SK-N-SH (cell line): ENCODE measurements around the gene FOXK2. TPM values are rescaled to one million over a fixed set of nuclear protein-coding genes. Genes with fewer than 3 reads are reported as not detected.
A peak's percentile ranks its signal among the peaks of the same experiment; 100 is the strongest.

Experiments used
- CTCF ChIA-PET: fragments of 300-600, 350-600 bp; formaldehyde crosslinking; extraction: SDS; loops from one replicate; lab custom pipeline; 2021; lab: Yijun Ruan, JAX
- POLR2A ChIA-PET: fragments of 350-600 bp; sonication (Branson Sonifier 250); formaldehyde crosslinking; extraction: SDS; loops from one replicate; lab custom pipeline; 2020; ENCODE audit warnings: antibody characterized with exemption, inconsistent platforms; lab: Yijun Ruan, JAX
- DNase-seq: peaks from one replicate; pipeline ENCODE4 v3.0.0; 2012
- H2AFZ ChIP-seq: fragments of 200-600 bp; sonication (generic); 2 replicates; pipeline ENCODE4 v1.8.1; 2016; ENCODE audit warnings: antibody characterized with exemption, mild to moderate bottlenecking, low read depth
- H3F3A ChIP-seq: fragments of 200-600 bp; sonication (generic); replicated peaks from 2 replicates; pipeline ENCODE3; 2016; ENCODE audit warnings: antibody characterized with exemption, mild to moderate bottlenecking; ENCODE audit not compliant: insufficient read depth
- H3K27ac ChIP-seq, 2 experiments: fragments of 200-500 bp in 1 of 2; fragments of 200-600 bp in 1 of 2; sonication (Bioruptor generic) in 1 of 2; sonication (generic), shearing (Covaris generic) in 1 of 2; 2 replicates each; pipeline versions ENCODE4 v1.5.1 to v1.6.1; 2014 to 2016; ENCODE audit warnings: low read depth in 2 of 2, inconsistent platforms in 1 of 2, low read length in 1 of 2, mild to moderate bottlenecking in 1 of 2, mixed read lengths in 1 of 2
- H3K27me3 ChIP-seq: fragments of 200-600 bp; sonication (generic), shearing (Covaris generic); 2 replicates; pipeline ENCODE4 v1.6.1; 2016; ENCODE audit warnings: mixed run types; ENCODE audit not compliant: insufficient read depth
- H3K36me3 ChIP-seq, 2 experiments: fragments of 200-500 bp in 1 of 2; fragments of 200-600 bp in 1 of 2; sonication (Bioruptor generic) in 1 of 2; sonication (generic) in 1 of 2; replicated peaks in 1 of 2; 2 replicates each; pipeline versions ENCODE3 to v1.5.1; 2014 to 2016; ENCODE audit warnings: low read length in 1 of 2, mild to moderate bottlenecking in 1 of 2; ENCODE audit not compliant: insufficient read depth in 2 of 2, control insufficient read depth in 1 of 2
- H3K4me1 ChIP-seq, 2 experiments: fragments of 200-500 bp in 1 of 2; fragments of 200-600 bp in 1 of 2; sonication (Bioruptor generic) in 1 of 2; sonication (generic), shearing (Covaris generic) in 1 of 2; 2 replicates each; pipeline versions ENCODE4 v1.5.1 to v1.6.1; 2014 to 2016; ENCODE audit warnings: low read depth in 1 of 2, low read length in 1 of 2, mixed run types in 1 of 2; ENCODE audit not compliant: insufficient read depth in 2 of 2, control insufficient read depth in 1 of 2
- H3K4me2 ChIP-seq: fragments of 200-600 bp; sonication (generic), shearing (Covaris generic); 2 replicates; pipeline ENCODE4 v1.6.1; 2017; ENCODE audit warnings: mixed run types
- H3K4me3 ChIP-seq, 2 experiments: fragments of 200-500 bp in 1 of 2; fragments of 200-600 bp in 1 of 2; sonication (Bioruptor generic) in 1 of 2; sonication (generic), shearing (Covaris generic) in 1 of 2; 2 replicates each; pipeline versions ENCODE4 v1.5.1 to v1.8.1; 2014 to 2016; ENCODE audit warnings: low read depth in 2 of 2, inconsistent platforms in 1 of 2, low read length in 1 of 2, mild to moderate bottlenecking in 1 of 2, mixed read lengths in 1 of 2, moderate library complexity in 1 of 2
- H3K79me2 ChIP-seq: fragments of 200-600 bp; sonication (generic); 2 replicates; pipeline ENCODE4 v1.8.1; 2017; ENCODE audit warnings: mild to moderate bottlenecking; ENCODE audit not compliant: insufficient read depth
- H3K9ac ChIP-seq: fragments of 200-600 bp; sonication (generic); 2 replicates; pipeline ENCODE4 v1.6.1; 2017; ENCODE audit warnings: mixed run types
- H3K9me2 ChIP-seq: fragments of 200-600 bp; sonication (generic); 2 replicates; pipeline ENCODE4 v1.6.1; 2017; ENCODE audit warnings: mixed run types
- H3K9me3 ChIP-seq: fragments of 200-600 bp; sonication (generic); 2 replicates; pipeline ENCODE4 v1.6.1; 2017; ENCODE audit warnings: mixed run types, mild to moderate bottlenecking, moderate library complexity
- H4K20me1 ChIP-seq: fragments of 200-600 bp; sonication (generic); 2 replicates; pipeline ENCODE4 v1.6.1; 2017; ENCODE audit warnings: mild to moderate bottlenecking, mixed run types; ENCODE audit not compliant: insufficient read depth
- CHD2 ChIP-seq: fragments of 150-350 bp; IDR thresholded peaks from 2 replicates; pipeline ENCODE4 v1.6.1; 2018; ENCODE audit warnings: low read length; ENCODE audit not compliant: partially characterized antibody
- ELF1 ChIP-seq: IDR thresholded peaks from 2 replicates; pipeline ENCODE4 v1.4.0; 2012
- EZH2phosphoT487 ChIP-seq: fragments of 200-600 bp; sonication (generic); IDR thresholded peaks from 2 replicates; pipeline ENCODE4 v1.6.1; 2017; ENCODE audit warnings: low read depth, mixed run types, mild to moderate bottlenecking, antibody characterized with exemption, moderate library complexity, borderline replicate concordance
- FOSL2 ChIP-seq: IDR thresholded peaks from 2 replicates; pipeline ENCODE4 v1.4.0; 2012; ENCODE audit warnings: low read depth, mild to moderate bottlenecking, moderate library complexity, borderline replicate concordance
- FOXM1 ChIP-seq: IDR thresholded peaks from 2 replicates; pipeline ENCODE4 v1.4.0; 2012; ENCODE audit warnings: low read depth, mild to moderate bottlenecking
- MAX ChIP-seq: IDR thresholded peaks from 2 replicates; pipeline ENCODE4 v1.4.0; 2012; ENCODE audit warnings: low read depth
- MEF2A ChIP-seq: IDR thresholded peaks from 2 replicates; pipeline ENCODE4 v1.4.0; 2012; ENCODE audit warnings: low read depth, borderline replicate concordance
- NRF1 ChIP-seq: IDR thresholded peaks from 2 replicates; pipeline ENCODE4 v1.6.1; 2012; ENCODE audit warnings: low read depth, mild to moderate bottlenecking, low read length
- POLR2AphosphoS5 ChIP-seq: IDR thresholded peaks from 2 replicates; pipeline ENCODE4 v1.6.1; 2012; ENCODE audit warnings: low read depth, low read length
- RAD21 ChIP-seq: IDR thresholded peaks from 2 replicates; pipeline ENCODE4 v1.6.1; 2012; ENCODE audit warnings: mild to moderate bottlenecking, low read length
- SMC3 ChIP-seq: IDR thresholded peaks from 2 replicates; pipeline ENCODE4 v1.6.1; 2012; ENCODE audit warnings: low read depth, low read length, improper control_type of control experiment
- TCF12 ChIP-seq: IDR thresholded peaks from 2 replicates; pipeline ENCODE4 v1.4.0; 2012
- TEAD4 ChIP-seq: IDR thresholded peaks from 2 replicates; pipeline ENCODE4 v1.4.0; 2012; ENCODE audit warnings: mild to moderate bottlenecking, borderline replicate concordance; ENCODE audit not compliant: insufficient read depth
- USF1 ChIP-seq: IDR thresholded peaks from 2 replicates; pipeline ENCODE4 v1.4.0; 2012; ENCODE audit warnings: low read depth, borderline replicate concordance
- USF2 ChIP-seq: fragments of 150-350 bp; IDR thresholded peaks from 2 replicates; pipeline ENCODE4 v1.6.1; 2017; ENCODE audit warnings: antibody characterized with exemption, low read length, low read depth, borderline replicate concordance
- YY1 ChIP-seq: IDR thresholded peaks from 2 replicates; pipeline ENCODE4 v1.4.0; 2012; ENCODE audit warnings: low read depth, mild to moderate bottlenecking
- WGBS: methylation state at CpG from one replicate; pipeline ENCODE4 v1.1.6; 2017; ENCODE audit warnings: low lambda C conversion rate; 5-methylcytosine and 5-hydroxymethylcytosine counted together
- polyA plus RNA-seq, 3 experiments: library from polyadenylated mRNA; depleted of rRNA; stranded (reverse); fragments of >200 nt; gene quantifications; 2 replicates each; pipeline ENCODE4 v1.2.3, GENCODE V29; 2012
- TF ChIP-seq, protein P1 (sequence below): fragments of 150-350 bp; IDR thresholded peaks from 2 replicates; pipeline ENCODE4 v1.6.1; 2016; ENCODE audit warnings: mild to moderate bottlenecking, low read depth, low read length
- TF ChIP-seq, protein P2 (sequence below): IDR thresholded peaks from 2 replicates; pipeline ENCODE4; 2012
- TF ChIP-seq, protein P3 (sequence below): fragments of 200-600 bp; sonication (generic); IDR thresholded peaks from 2 replicates; pipeline ENCODE4 v1.6.1; 2017; ENCODE audit warnings: antibody characterized with exemption, mild to moderate bottlenecking, moderate library complexity

FOXK2 gene
- polyA plus RNA-seq, 1 of the 3 experiments (the other 2 are of a cell fraction), result 36.4 TPM

DNA sequence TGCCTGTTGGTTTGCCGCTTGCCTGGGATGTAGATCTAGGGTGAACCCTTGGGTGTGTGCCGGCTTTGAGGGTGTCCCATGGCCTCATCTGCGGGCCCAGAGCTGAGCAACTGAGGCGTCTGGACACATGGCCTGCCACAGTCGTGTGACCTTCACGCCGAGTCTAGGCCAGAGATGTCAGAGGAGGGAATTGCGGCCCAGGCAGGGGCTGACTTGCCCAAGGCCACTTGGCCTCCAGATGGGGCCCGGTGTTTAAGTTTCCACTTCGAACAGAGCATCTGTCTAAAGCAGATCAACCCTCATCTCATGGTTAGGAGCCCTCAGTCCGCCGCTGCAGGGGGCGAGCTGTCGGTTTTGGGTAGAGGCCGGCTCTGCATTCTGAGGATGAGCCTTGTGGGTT, 28.0 kb upstream of the FOXK2 start:
- Histone ChIP-seq H3F3A (peaks cover 46% of the 10 kb centered on the region), H3K9me3 (no peaks in the 10 kb centered on the region), H3K27me3 (no peaks in the 10 kb centered on the region), H2AFZ (no peak overlapping the region), H3K4me3 (no peak overlapping the region), H3K9me2 (no peaks in the 10 kb centered on the region), H3K36me3 (peaks cover 10 to 14% of the 10 kb centered on the region in 2 experiments), H3K9ac (no peak overlapping the region), H3K4me1 (peaks cover 8 to 12% of the 10 kb centered on the region in 2 experiments; a peak in 2 of 4 replicates), H3K79me2 (no peaks in the 10 kb centered on the region), H3K27ac (no peak overlapping the region), H3K4me2 (no peak overlapping the region), H4K20me1 (0 out of 2 replicates have a peak, but pooled peaks cover 3% of the 10 kb centered on the region)
- TF ChIP-seq FOSL2, result no peak
- no peak for TF ChIP-seq MAX
- no peak for TF ChIP-seq SMC3
- TF ChIP-seq ELF1, result no peak
- TF ChIP-seq NRF1, result no peak
- TF ChIP-seq USF1, result no peak
- TF ChIP-seq, protein P1, sequence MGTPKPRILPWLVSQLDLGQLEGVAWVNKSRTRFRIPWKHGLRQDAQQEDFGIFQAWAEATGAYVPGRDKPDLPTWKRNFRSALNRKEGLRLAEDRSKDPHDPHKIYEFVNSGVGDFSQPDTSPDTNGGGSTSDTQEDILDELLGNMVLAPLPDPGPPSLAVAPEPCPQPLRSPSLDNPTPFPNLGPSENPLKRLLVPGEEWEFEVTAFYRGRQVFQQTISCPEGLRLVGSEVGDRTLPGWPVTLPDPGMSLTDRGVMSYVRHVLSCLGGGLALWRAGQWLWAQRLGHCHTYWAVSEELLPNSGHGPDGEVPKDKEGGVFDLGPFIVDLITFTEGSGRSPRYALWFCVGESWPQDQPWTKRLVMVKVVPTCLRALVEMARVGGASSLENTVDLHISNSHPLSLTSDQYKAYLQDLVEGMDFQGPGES, result no peak
- no peak for TF ChIP-seq FOXM1
- no peak for TF ChIP-seq POLR2AphosphoS5
- TF ChIP-seq RAD21, result no peak
- TF ChIP-seq YY1, result no peak
- TF ChIP-seq TCF12, result no peak
- TF ChIP-seq CHD2, result no peak
- TF ChIP-seq USF2, result no peak
- TF ChIP-seq TEAD4, result no peak
- TF ChIP-seq MEF2A, result no peak
- TF ChIP-seq EZH2phosphoT487, result no peak
- TF ChIP-seq, protein P2, sequence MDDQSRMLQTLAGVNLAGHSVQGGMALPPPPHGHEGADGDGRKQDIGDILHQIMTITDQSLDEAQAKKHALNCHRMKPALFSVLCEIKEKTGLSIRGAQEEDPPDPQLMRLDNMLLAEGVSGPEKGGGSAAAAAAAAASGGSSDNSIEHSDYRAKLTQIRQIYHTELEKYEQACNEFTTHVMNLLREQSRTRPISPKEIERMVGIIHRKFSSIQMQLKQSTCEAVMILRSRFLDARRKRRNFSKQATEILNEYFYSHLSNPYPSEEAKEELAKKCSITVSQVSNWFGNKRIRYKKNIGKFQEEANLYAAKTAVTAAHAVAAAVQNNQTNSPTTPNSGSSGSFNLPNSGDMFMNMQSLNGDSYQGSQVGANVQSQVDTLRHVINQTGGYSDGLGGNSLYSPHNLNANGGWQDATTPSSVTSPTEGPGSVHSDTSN, result no peak
- TF ChIP-seq, protein P3, sequence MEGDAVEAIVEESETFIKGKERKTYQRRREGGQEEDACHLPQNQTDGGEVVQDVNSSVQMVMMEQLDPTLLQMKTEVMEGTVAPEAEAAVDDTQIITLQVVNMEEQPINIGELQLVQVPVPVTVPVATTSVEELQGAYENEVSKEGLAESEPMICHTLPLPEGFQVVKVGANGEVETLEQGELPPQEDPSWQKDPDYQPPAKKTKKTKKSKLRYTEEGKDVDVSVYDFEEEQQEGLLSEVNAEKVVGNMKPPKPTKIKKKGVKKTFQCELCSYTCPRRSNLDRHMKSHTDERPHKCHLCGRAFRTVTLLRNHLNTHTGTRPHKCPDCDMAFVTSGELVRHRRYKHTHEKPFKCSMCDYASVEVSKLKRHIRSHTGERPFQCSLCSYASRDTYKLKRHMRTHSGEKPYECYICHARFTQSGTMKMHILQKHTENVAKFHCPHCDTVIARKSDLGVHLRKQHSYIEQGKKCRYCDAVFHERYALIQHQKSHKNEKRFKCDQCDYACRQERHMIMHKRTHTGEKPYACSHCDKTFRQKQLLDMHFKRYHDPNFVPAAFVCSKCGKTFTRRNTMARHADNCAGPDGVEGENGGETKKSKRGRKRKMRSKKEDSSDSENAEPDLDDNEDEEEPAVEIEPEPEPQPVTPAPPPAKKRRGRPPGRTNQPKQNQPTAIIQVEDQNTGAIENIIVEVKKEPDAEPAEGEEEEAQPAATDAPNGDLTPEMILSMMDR, result no peak
- CTCF ChIA-PET, result interaction anchor here (1.6 to 5.6 kb wide), 2 partner anchors 9 to 12 kb away, joined by 5 to 35 read pairs; no protein-coding TSS in a partner anchor
- POLR2A ChIA-PET, result interaction anchor here (1.3 kb wide), 1 partner anchor 11 kb away, joined by 4 read pairs; no protein-coding TSS in a partner anchor
- WGBS, result 94% methylated on average over 11 of the region's 15 CpGs
- DNase-seq, result peak; percentile 22
